GM12891 (cell line): ENCODE measurements around the gene YY1.

ENCODE experiments used
- POLR2A ChIP-seq: IDR thresholded peaks from 2 replicates; pipeline ENCODE4 v1.6.1; 2011; ENCODE audit warnings: low read depth, low read length, control low read depth
- POLR2AphosphoS5 ChIP-seq: IDR thresholded peaks from 2 replicates; pipeline ENCODE4 v1.6.1; 2011; ENCODE audit warnings: low read depth, low read length, control low read depth
- SPI1 ChIP-seq: IDR thresholded peaks from 2 replicates; pipeline ENCODE4 v1.6.1; 2011; ENCODE audit warnings: low read depth, low read length, control low read depth
- TAF1 ChIP-seq: IDR thresholded peaks from 2 replicates; pipeline ENCODE4 v1.6.1; 2011; ENCODE audit warnings: low read depth, low read length, control low read depth

- TF ChIP-seq POLR2A (no peak), POLR2AphosphoS5 (no peak), TAF1 (no peak), SPI1 (no peak)
Measured at GRCh38 chr14:100321473-100322137, 82.7 kb downstream of the YY1 start.
